ENCODE measurements around the gene ARHGEF26. TPM values are rescaled to one million over a fixed set of nuclear protein-coding genes. Genes with fewer than 3 reads are reported as not detected.

ARHGEF26 gene
- total RNA-seq, 2 experiments from 2014 or later, result 0.04 TPM; not detected in 1

- DNase-seq, result no peak
- Mint-ChIP-seq H3K27me3 (no peaks in the 10 kb centered on the region), H3K27ac (no peak overlapping the region), H3K4me3 (no peak overlapping the region), H3K9me3 (peaks cover 3% of the 10 kb centered on the region), H3K4me1 (peaks cover 6% of the 10 kb centered on the region), H3K36me3 (peaks cover 52% of the 10 kb centered on the region)
These were observed 154.8 kb downstream of the ARHGEF26 start for GRCh38 chr3:154275965-154276364.

GRCh38 chr3:154280161-154280560, 159.0 kb downstream of the ARHGEF26 start:
- Mint-ChIP-seq H3K27ac (no peak overlapping the region), H3K4me1 (peaks cover 2% of the 10 kb centered on the region), H3K36me3 (peaks cover 41% of the 10 kb centered on the region), H3K9me3 (no peaks in the 10 kb centered on the region), H3K27me3 (no peaks in the 10 kb centered on the region), H3K4me3 (no peak overlapping the region)
- DNase-seq, result no peak

- Mint-ChIP-seq H3K27me3 (no peaks in the 10 kb centered on the region), H3K9me3 (no peaks in the 10 kb centered on the region), H3K4me3 (no peak overlapping the region), H3K36me3 (peaks cover 31% of the 10 kb centered on the region), H3K4me1 (no peaks in the 10 kb centered on the region), H3K27ac (no peak overlapping the region)
- DNase-seq, result no peak
These were observed 164.0 kb downstream of the ARHGEF26 start for GRCh38 chr3:154285221-154285620.

GRCh38 chr3:154290187-154290586, 169.0 kb downstream of the ARHGEF26 start:
- peaks cover 32% of the 10 kb centered on the region for H3K36me3 Mint-ChIP-seq
- no peak for DNase-seq
- H3K27me3 Mint-ChIP-seq, result no peaks in the 10 kb centered on the region
- no peaks in the 10 kb centered on the region for H3K9me3 Mint-ChIP-seq
- H3K27ac Mint-ChIP-seq, result no peak overlapping the region
- no peak overlapping the region for H3K4me3 Mint-ChIP-seq
- peaks cover 1% of the 10 kb centered on the region for H3K4me1 Mint-ChIP-seq

- no peak for DNase-seq
- H3K27ac Mint-ChIP-seq, result no peak overlapping the region
- H3K4me3 Mint-ChIP-seq, result no peak overlapping the region
- no peaks in the 10 kb centered on the region for H3K27me3 Mint-ChIP-seq
- H3K36me3 Mint-ChIP-seq, result peaks cover 37% of the 10 kb centered on the region
- no peaks in the 10 kb centered on the region for H3K9me3 Mint-ChIP-seq
- peaks cover 1% of the 10 kb centered on the region for H3K4me1 Mint-ChIP-seq
These were observed 172.8 kb downstream of the ARHGEF26 start for GRCh38 chr3:154294016-154294415.

GRCh38 chr3:154301561-154301960, 180.4 kb downstream of the ARHGEF26 start:
- peaks cover 27% of the 10 kb centered on the region for H3K36me3 Mint-ChIP-seq
- H3K27me3 Mint-ChIP-seq, result no peaks in the 10 kb centered on the region
- no peaks in the 10 kb centered on the region for H3K9me3 Mint-ChIP-seq
- no peak overlapping the region for H3K4me3 Mint-ChIP-seq
- no peak overlapping the region for H3K27ac Mint-ChIP-seq
- H3K4me1 Mint-ChIP-seq, result peaks cover 1% of the 10 kb centered on the region
- DNase-seq, result no peak

- Mint-ChIP-seq H3K4me3 (no peak overlapping the region), H3K36me3 (peaks cover 29% of the 10 kb centered on the region), H3K27ac (no peak overlapping the region), H3K4me1 (peaks cover 14% of the 10 kb centered on the region), H3K9me3 (no peaks in the 10 kb centered on the region), H3K27me3 (no peaks in the 10 kb centered on the region)
- DNase-seq, result no peak
These were observed 183.1 kb downstream of the ARHGEF26 start for GRCh38 chr3:154304116-154304786.

GRCh38 chr3:154304936-154305335, 183.7 kb downstream of the ARHGEF26 start:
- Mint-ChIP-seq H3K4me1 (peaks cover 17% of the 10 kb centered on the region), H3K27ac (no peak overlapping the region), H3K9me3 (no peaks in the 10 kb centered on the region), H3K36me3 (peaks cover 32% of the 10 kb centered on the region), H3K27me3 (no peaks in the 10 kb centered on the region), H3K4me3 (no peak overlapping the region)
- DNase-seq, result no peak

GRCh38 chr3:154307363-154307762, 186.2 kb downstream of the ARHGEF26 start:
- Mint-ChIP-seq H3K27me3 (no peaks in the 10 kb centered on the region), H3K9me3 (no peaks in the 10 kb centered on the region), H3K27ac (peak overlapping the region; percentile 38), H3K4me1 (peaks cover 17% of the 10 kb centered on the region), H3K4me3 (no peak overlapping the region), H3K36me3 (peaks cover 24% of the 10 kb centered on the region)
- DNase-seq, result no peak

Other genes with a start within 250 kb of the ARHGEF26 start
- 10 to 100 TPM; 79.1 to 82.2 TPM for gene DHX36, start 203.1 kb downstream of the ARHGEF26 start, total RNA-seq